PC-3 (cell line): Measurements from ENCODE around the gene MSMP. TPM values are rescaled to one million over a fixed set of nuclear protein-coding genes. Genes with fewer than 3 reads are reported as not detected.

ENCODE experiments used
- ATAC-seq: fragments of 200-7000 bp; cut with Tn5 transposase; 2 replicates; pipeline ENCODE4 v1.9.1; 2020; ENCODE audit warnings: mild to moderate bottlenecking, moderate library complexity
- BruUV-seq: library from RNA; stranded (reverse); fragments of 400-500 nt; replicated peaks from 2 replicates; lab custom pipeline; 2021; lab: Mats Ljungman, UMichigan
- CTCF ChIA-PET: fragments of 300-600 bp; sonication (Branson Sonifier 250); formaldehyde crosslinking; loops from one replicate; lab custom pipeline; 2022; ENCODE audit warnings: antibody characterized with exemption; lab: Charles Lee
- POLR2A ChIA-PET: fragments of 300-600 bp; sonication (Branson Sonifier 250); formaldehyde crosslinking; loops from one replicate; lab custom pipeline; 2022; ENCODE audit warnings: antibody characterized with exemption; ENCODE audit not compliant: unreplicated experiment; lab: Charles Lee
- DNase-seq: peaks from one replicate; pipeline ENCODE4 v3.0.0-alpha.2; 2015
- H2AFZ ChIP-seq: fragments of 300-600 bp; sonication (generic); 2 replicates; pipeline ENCODE4 v1.6.0; 2016; ENCODE audit warnings: antibody characterized with exemption, low read length
- H3F3A ChIP-seq: fragments of 300-600 bp; sonication (generic); one replicate; pipeline ENCODE4 v1.6.0; 2017; ENCODE audit warnings: antibody characterized with exemption, low read length, control low read depth, mild to moderate bottlenecking; ENCODE audit not compliant: unreplicated experiment
- H3K27ac ChIP-seq: fragments of 300-600 bp; sonication (generic); 2 replicates; pipeline ENCODE4 v1.5.1; 2016; ENCODE audit warnings: mild to moderate bottlenecking, low read length
- H3K27me3 ChIP-seq: fragments of 300-600 bp; sonication (generic); 2 replicates; pipeline ENCODE4 v1.6.1; 2016; ENCODE audit warnings: low read length, mixed read lengths
- H3K36me3 ChIP-seq: fragments of 300-600 bp; sonication (generic); 2 replicates; pipeline ENCODE4 v1.6.1; 2016; ENCODE audit warnings: low read depth, mixed run types, low read length, mixed read lengths
- H3K4me1 ChIP-seq: fragments of 300-600 bp; sonication (generic); 2 replicates; pipeline ENCODE4 v1.5.1; 2016; ENCODE audit warnings: low read length; ENCODE audit not compliant: insufficient read depth
- H3K4me2 ChIP-seq: fragments of 300-600 bp; sonication (generic); 2 replicates; pipeline ENCODE4 v1.6.0; 2016; ENCODE audit warnings: low read length
- H3K4me3 ChIP-seq: fragments of 300-600 bp; sonication (generic); 2 replicates; pipeline ENCODE4 v1.5.1; 2016; ENCODE audit warnings: mild to moderate bottlenecking, low read length, mixed read lengths
- H3K79me2 ChIP-seq: fragments of 300-600 bp; sonication (generic); 2 replicates; pipeline ENCODE4 v1.6.1; 2017; ENCODE audit warnings: low read length, mixed read lengths
- H3K9ac ChIP-seq: fragments of 300-600 bp; sonication (generic); 2 replicates; pipeline ENCODE4 v1.6.0; 2016; ENCODE audit warnings: mild to moderate bottlenecking, low read length
- H3K9me2 ChIP-seq: fragments of 300-600 bp; sonication (generic); replicated peaks from 2 replicates; pipeline ENCODE4 v1.6.1; 2016; ENCODE audit warnings: mixed run types, low read length, mixed read lengths
- H3K9me3 ChIP-seq: fragments of 300-600 bp; sonication (generic); 2 replicates; pipeline ENCODE4 v1.6.1; 2016; ENCODE audit warnings: low read length, mixed read lengths
- H4K20me1 ChIP-seq: fragments of 300-600 bp; sonication (generic); 2 replicates; pipeline ENCODE4 v1.6.1; 2016; ENCODE audit warnings: low read length, mixed read lengths
- EZH2 ChIP-seq: fragments of 300-600 bp; sonication (generic); IDR thresholded peaks from one replicate; pipeline ENCODE4 v1.6.1; 2017; ENCODE audit warnings: antibody characterized with exemption, mild to moderate bottlenecking, low read length; ENCODE audit not compliant: unreplicated experiment
- EZH2phosphoT487 ChIP-seq: fragments of 300-600 bp; sonication (generic); IDR thresholded peaks from 2 replicates; pipeline ENCODE4 v1.6.1; 2018; ENCODE audit warnings: mild to moderate bottlenecking, antibody characterized with exemption, low read length, borderline replicate concordance
- intact Hi-C: fragments of 100-400 bp; cut with micrococcal nuclease; formaldehyde crosslinking; loops from 2 replicates; pipeline ENCODE4 v1.9.0; 2023
- total RNA-seq: library from RNA; depleted of rRNA; stranded (reverse); fragments of >200 nt; gene quantifications from 2 replicates; pipeline ENCODE4 v1.2.3, GENCODE V29; 2014
- TF ChIP-seq, protein P1 (sequence below): fragments of 300-600 bp; sonication (generic); conservative IDR thresholded peaks from 2 replicates; pipeline ENCODE4 v1.5.1; 2017; ENCODE audit warnings: antibody characterized with exemption, low read depth, mild to moderate bottlenecking, low read length

Gene MSMP
- total RNA-seq, 1 experiment from 2014 or later, result 149 TPM

DNA sequence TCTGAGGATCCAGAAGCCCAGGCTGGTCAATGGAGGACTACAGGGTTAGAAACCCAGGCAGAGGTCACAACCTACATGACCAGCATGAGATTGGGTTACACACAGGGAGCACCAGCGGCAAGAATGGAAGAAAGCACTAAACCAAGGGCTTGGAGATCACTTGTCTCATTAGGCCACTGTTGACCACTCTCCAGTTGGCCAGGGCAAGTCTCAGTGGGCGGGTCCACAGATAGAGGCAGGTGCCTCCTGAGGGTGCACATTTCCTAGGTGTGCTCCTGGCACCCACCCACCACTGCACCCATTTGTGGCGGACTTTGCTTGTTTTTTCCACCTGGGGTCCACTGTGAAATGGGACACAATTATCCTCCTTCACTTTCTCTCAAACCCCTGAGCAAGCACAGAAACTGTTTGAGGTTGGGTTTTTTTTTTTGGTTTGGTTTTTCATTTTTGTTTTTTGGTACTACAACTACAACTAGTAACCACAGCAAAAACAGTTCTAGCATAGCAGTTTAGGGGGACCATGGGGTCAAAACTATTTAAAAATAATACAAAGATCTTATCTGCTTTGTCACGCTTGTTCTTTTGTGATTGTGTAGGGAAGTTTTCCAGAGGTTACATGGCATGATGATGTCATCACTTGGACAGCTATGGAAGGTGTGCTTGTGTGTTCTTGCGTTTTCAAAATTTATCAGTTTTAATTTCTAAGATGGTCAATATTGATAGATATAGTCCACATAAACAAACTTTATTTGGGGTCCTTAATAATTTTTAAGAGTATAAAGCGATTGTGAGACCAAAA lies 43.4 kb upstream of the MSMP start:
- BruUV-seq, result no TSS peak
- Histone ChIP-seq H3K27me3 (no peaks in the 10 kb centered on the region), H3K9me2 (no peaks in the 10 kb centered on the region), H3K36me3 (no peaks in the 10 kb centered on the region), H3K4me1 (peaks cover 41% of the 10 kb centered on the region), H3K4me2 (no peak overlapping the region), H4K20me1 (no peaks in the 10 kb centered on the region), H3K4me3 (no peak overlapping the region), H3K9me3 (no peaks in the 10 kb centered on the region), H3K79me2 (no peaks in the 10 kb centered on the region), H2AFZ (no peak overlapping the region), H3F3A (peaks cover 7% of the 10 kb centered on the region), H3K9ac (no peak overlapping the region), H3K27ac (peak overlapping the region; percentile 59)
- TF ChIP-seq EZH2phosphoT487 (no peak), EZH2 (no peak)
- TF ChIP-seq, protein P1, sequence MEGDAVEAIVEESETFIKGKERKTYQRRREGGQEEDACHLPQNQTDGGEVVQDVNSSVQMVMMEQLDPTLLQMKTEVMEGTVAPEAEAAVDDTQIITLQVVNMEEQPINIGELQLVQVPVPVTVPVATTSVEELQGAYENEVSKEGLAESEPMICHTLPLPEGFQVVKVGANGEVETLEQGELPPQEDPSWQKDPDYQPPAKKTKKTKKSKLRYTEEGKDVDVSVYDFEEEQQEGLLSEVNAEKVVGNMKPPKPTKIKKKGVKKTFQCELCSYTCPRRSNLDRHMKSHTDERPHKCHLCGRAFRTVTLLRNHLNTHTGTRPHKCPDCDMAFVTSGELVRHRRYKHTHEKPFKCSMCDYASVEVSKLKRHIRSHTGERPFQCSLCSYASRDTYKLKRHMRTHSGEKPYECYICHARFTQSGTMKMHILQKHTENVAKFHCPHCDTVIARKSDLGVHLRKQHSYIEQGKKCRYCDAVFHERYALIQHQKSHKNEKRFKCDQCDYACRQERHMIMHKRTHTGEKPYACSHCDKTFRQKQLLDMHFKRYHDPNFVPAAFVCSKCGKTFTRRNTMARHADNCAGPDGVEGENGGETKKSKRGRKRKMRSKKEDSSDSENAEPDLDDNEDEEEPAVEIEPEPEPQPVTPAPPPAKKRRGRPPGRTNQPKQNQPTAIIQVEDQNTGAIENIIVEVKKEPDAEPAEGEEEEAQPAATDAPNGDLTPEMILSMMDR, result no peak
- ATAC-seq (no peak), DNase-seq (no peak)
- ChIA-PET CTCF (no interaction called here), POLR2A (no interaction called here)
- intact Hi-C loops, result loop anchor here (10.0 kb wide), 1 partner anchor 143 kb away; the partner anchor contains the start of genes CCDC107, RMRP and SIT1

DNA sequence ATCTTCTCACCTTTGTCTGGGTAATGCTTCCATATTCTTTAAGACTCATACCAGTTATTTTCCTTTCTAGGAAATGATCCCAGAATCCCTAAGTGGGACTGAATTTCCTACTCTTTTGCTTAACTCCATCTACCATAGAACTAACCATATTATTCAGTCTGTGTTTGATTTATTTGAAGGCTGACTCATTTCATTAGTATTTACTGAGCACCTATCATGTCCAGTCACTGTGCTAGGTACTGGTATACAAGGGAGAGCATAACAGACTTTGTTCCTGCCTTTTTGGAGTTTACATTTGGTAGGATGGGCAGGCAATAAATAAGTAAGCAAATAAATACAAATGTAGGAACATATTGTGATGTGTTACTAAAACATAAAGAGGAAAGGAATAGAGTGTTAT lies 41.6 kb upstream of the MSMP start:
- Histone ChIP-seq H3K79me2 (no peaks in the 10 kb centered on the region), H3K4me2 (peak overlapping the region; percentile 47), H3K36me3 (no peaks in the 10 kb centered on the region), H3K9ac (no peak overlapping the region), H4K20me1 (no peaks in the 10 kb centered on the region), H3K27ac (peak overlapping the region; percentile 60), H3K9me3 (no peaks in the 10 kb centered on the region), H2AFZ (no peak overlapping the region), H3K4me1 (peaks cover 41% of the 10 kb centered on the region), H3K27me3 (no peaks in the 10 kb centered on the region), H3K4me3 (no peak overlapping the region), H3K9me2 (no peaks in the 10 kb centered on the region), H3F3A (peaks cover 7% of the 10 kb centered on the region)
- DNase-seq (peak; percentile 67), ATAC-seq (peak; percentile 77)
- no peak for TF ChIP-seq EZH2
- TF ChIP-seq, protein P1, result no peak
- no peak for TF ChIP-seq EZH2phosphoT487
- BruUV-seq, result no TSS peak
- CTCF ChIA-PET, result interaction anchor here (1.0 kb wide), 1 partner anchor 87 kb away, joined by 3 read pairs; no protein-coding TSS in a partner anchor
- intact Hi-C loops, result loop anchor here (1.0 to 10.0 kb wide), 2 partner anchors 20 to 141 kb away; partner anchors contain the start of genes CCDC107, HINT2, RMRP and SIT1
- POLR2A ChIA-PET, result no interaction called here

DNA sequence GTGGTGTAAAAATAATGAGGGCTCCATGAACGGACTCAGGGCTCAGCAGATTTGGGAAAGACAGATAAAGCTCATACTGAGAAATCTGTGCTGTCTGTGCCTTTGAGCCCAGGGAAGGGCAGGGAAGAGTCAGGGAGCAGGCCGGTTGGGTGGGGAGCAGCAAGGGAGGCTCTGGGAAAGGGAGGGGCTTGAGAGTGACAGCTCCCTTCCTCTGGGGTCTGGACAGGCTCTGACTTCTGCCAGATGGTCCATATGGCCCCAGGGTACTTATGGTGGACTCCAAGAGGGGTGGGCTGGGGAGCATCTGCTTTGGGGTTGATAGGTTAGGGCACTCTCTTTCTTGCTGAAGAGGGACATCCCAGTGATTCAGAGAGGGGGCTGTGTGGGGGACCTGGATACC lies 39.4 kb upstream of the MSMP start:
- no peak overlapping the region for H3K4me2 ChIP-seq
- no peak overlapping the region for H3K9ac ChIP-seq
- ChIA-PET CTCF (no interaction called here), POLR2A (no interaction called here)
- peaks cover 33% of the 10 kb centered on the region for H3K4me1 ChIP-seq
- no peaks in the 10 kb centered on the region for H3K27me3 ChIP-seq
- H3K79me2 ChIP-seq, result no peaks in the 10 kb centered on the region
- no peaks in the 10 kb centered on the region for H3K9me2 ChIP-seq
- no peak overlapping the region for H3K4me3 ChIP-seq
- H3K27ac ChIP-seq, result no peak overlapping the region
- DNase-seq (no peak), ATAC-seq (no peak)
- no peaks in the 10 kb centered on the region for H3K36me3 ChIP-seq
- no peaks in the 10 kb centered on the region for H3F3A ChIP-seq
- no peaks in the 10 kb centered on the region for H4K20me1 ChIP-seq
- intact Hi-C loops, result loop anchor here (10.0 kb wide), 1 partner anchor 139 kb away; the partner anchor contains the start of genes CCDC107, RMRP and SIT1
- TF ChIP-seq, protein P1, result no peak
- TF ChIP-seq EZH2phosphoT487 (no peak), EZH2 (no peak)
- H3K9me3 ChIP-seq, result no peaks in the 10 kb centered on the region
- BruUV-seq, result no TSS peak
- H2AFZ ChIP-seq, result no peak overlapping the region
